SKM-1 (cell line): ENCODE measurements around the gene CIAO2B.
"Not testable (repeated sequence)": the region's sequence is repeated elsewhere in the genome, so short reads cannot be mapped to it uniquely, and the experiment has no call there.

ENCODE experiments used
- DNase-seq: peaks from one replicate; lab custom pipeline; 2025; ENCODE audit not compliant: unreplicated experiment; lab: John Stamatoyannopoulos, UW

Gene CIAO2B

GRCh38 chr16:66956154-66956457 lies 21.9 kb upstream of the CIAO2B start:
- not testable (repeated sequence) for DNase-seq

- not testable (repeated sequence) for DNase-seq
Observed at GRCh38 chr16:66955363-66956153, 21.4 kb upstream of the CIAO2B start.

GRCh38 chr16:66954097-66954659 lies 20.0 kb upstream of the CIAO2B start:
- peak; percentile 77 for DNase-seq

GRCh38 chr16:66953462-66954096 lies 19.4 kb upstream of the CIAO2B start:
- no peak for DNase-seq

GRCh38 chr16:66952430-66953110 lies 18.4 kb upstream of the CIAO2B start:
- DNase-seq: no peak

- DNase-seq: no peak
Observed at GRCh38 chr16:66950971-66951790, 17.0 kb upstream of the CIAO2B start.

GRCh38 chr16:66950437-66950836 lies 16.2 kb upstream of the CIAO2B start:
- no peak for DNase-seq

GRCh38 chr16:66949472-66949871 lies 15.3 kb upstream of the CIAO2B start:
- DNase-seq: no peak

- no peak for DNase-seq
Observed at GRCh38 chr16:66948837-66949225, 14.6 kb upstream of the CIAO2B start.

GRCh38 chr16:66948134-66948836 lies 14.1 kb upstream of the CIAO2B start:
- no peak for DNase-seq

- DNase-seq: peak; percentile 79
Observed at GRCh38 chr16:66947302-66948065, 13.3 kb upstream of the CIAO2B start.

- DNase-seq: no peak
Observed at GRCh38 chr16:66946974-66947301, 12.7 kb upstream of the CIAO2B start.

- no peak for DNase-seq
Observed at GRCh38 chr16:66946541-66946940, 12.3 kb upstream of the CIAO2B start.

- no peak for DNase-seq
Observed at GRCh38 chr16:66945939-66946338, 11.7 kb upstream of the CIAO2B start.

GRCh38 chr16:66944971-66945370 lies 10.8 kb upstream of the CIAO2B start:
- not testable (repeated sequence) for DNase-seq

- no peak for DNase-seq
Observed at GRCh38 chr16:66944054-66944441, 9.8 kb upstream of the CIAO2B start.

GRCh38 chr16:66943426-66944053 lies 9.3 kb upstream of the CIAO2B start:
- no peak for DNase-seq

GRCh38 chr16:66942981-66943380 lies 8.8 kb upstream of the CIAO2B start:
- no peak for DNase-seq

GRCh38 chr16:66940236-66940635 lies 6.0 kb upstream of the CIAO2B start:
- DNase-seq: no peak
